ENCODE measurements around the gene PTK6.
"Not testable (repeated sequence)": the region's sequence is repeated elsewhere in the genome, so short reads cannot be mapped to it uniquely, and the experiment has no call there.

PTK6 gene

GRCh38 chr20:63491078-63491477 lies 46.1 kb downstream of the PTK6 start:
- DNase-seq = no peak

GRCh38 chr20:63490416-63490815 lies 46.8 kb downstream of the PTK6 start:
- no peak for DNase-seq

GRCh38 chr20:63488315-63489251 lies 48.6 kb downstream of the PTK6 start:
- no peak for DNase-seq

GRCh38 chr20:63487781-63488241 lies 49.4 kb downstream of the PTK6 start:
- DNase-seq = no peak

- DNase-seq = no peak
These were observed 49.9 kb downstream of the PTK6 start for GRCh38 chr20:63487116-63487764.

- no peak for DNase-seq
These were observed 50.8 kb downstream of the PTK6 start for GRCh38 chr20:63486300-63486855.

GRCh38 chr20:63484651-63485403 lies 52.3 kb downstream of the PTK6 start:
- no peak for DNase-seq

GRCh38 chr20:63484236-63484635 lies 52.9 kb downstream of the PTK6 start:
- no peak for DNase-seq

GRCh38 chr20:63483834-63484233 lies 53.3 kb downstream of the PTK6 start:
- DNase-seq = no peak

GRCh38 chr20:63482021-63482587 lies 55.1 kb downstream of the PTK6 start:
- DNase-seq = no peak

- no peak for DNase-seq
These were observed 55.7 kb downstream of the PTK6 start for GRCh38 chr20:63481503-63481902.

GRCh38 chr20:63479695-63480419 lies 57.3 kb downstream of the PTK6 start:
- DNase-seq = not testable (repeated sequence)

- no peak for DNase-seq
These were observed 58.6 kb downstream of the PTK6 start for GRCh38 chr20:63478346-63479302.

Measured in stimulated activated CD4-positive, alpha-beta T cell treated with anti-CD3 and anti-CD28 coated beads, Interleukin-15, amount 100 ng/mL, for 24 hours (primary cell).